ENCODE data around the gene SH3PXD2B. TPM values are rescaled to one million over a fixed set of nuclear protein-coding genes. Genes with fewer than 3 reads are reported as not detected.

The SH3PXD2B gene
- total and polyA plus RNA-seq, 11 donors: 1.1 to 22.7 (median 6.9) TPM

GRCh38 chr5:172374783-172375182 lies 79.5 kb downstream of the SH3PXD2B start:
- Histone ChIP-seq H3K27ac (no peak overlapping the region), H3K36me3 (peaks cover 0 to 52% (median 8%) of the 10 kb centered on the region in 9 donors), H3K4me1 (peaks cover 0 to 3% (median 0%) of the 10 kb centered on the region in 12 donors), H3K27me3 (no peaks in the 10 kb centered on the region), H3K9me3 (peaks cover 0 to 16% (median 13%) of the 10 kb centered on the region in 12 donors), H3K4me3 (no peak overlapping the region)
- DNase-seq (no peak), ATAC-seq (no peak)
- no peak for TF ChIP-seq POLR2A (IDR thresholded peaks at IDR 0.05)
- no peak for TF ChIP-seq CTCF (IDR thresholded peaks at IDR 0.05)
- intact Hi-C loops (cut with DNase I): no loop called here
- WGBS, 4 donors: 88 to 97% (median 95%) methylated on average over 6 of the region's 6 CpGs

- 96 to 98% (median 97%) methylated on average over 6 of the region's 6 CpGs for WGBS, 4 donors
- intact Hi-C loops (cut with DNase I): no loop called here
- Histone ChIP-seq H3K27ac (no peak overlapping the region), H3K9me3 (peaks cover 0 to 16% (median 13%) of the 10 kb centered on the region in 12 donors), H3K36me3 (peaks cover 0 to 45% (median 8%) of the 10 kb centered on the region in 9 donors), H3K4me1 (peaks cover 0 to 3% (median 0%) of the 10 kb centered on the region in 12 donors), H3K4me3 (no peak overlapping the region), H3K27me3 (no peaks in the 10 kb centered on the region)
- no peak for TF ChIP-seq POLR2A (IDR thresholded peaks at IDR 0.05)
- no peak for TF ChIP-seq CTCF (IDR thresholded peaks at IDR 0.05)
- no peak for ATAC-seq
- DNase-seq: no peak
Observed at GRCh38 chr5:172373680-172374079, 80.6 kb downstream of the SH3PXD2B start.

GRCh38 chr5:172371684-172372083 lies 82.6 kb downstream of the SH3PXD2B start:
- 94 to 99% (median 96%) methylated on average over 7 of the region's 7 CpGs for WGBS, 4 donors
- TF ChIP-seq POLR2A (IDR thresholded peaks at IDR 0.05): no peak
- no peak for TF ChIP-seq CTCF (IDR thresholded peaks at IDR 0.05)
- DNase-seq (no peak), ATAC-seq (no peak)
- peaks cover 0 to 18% (median 13%) of the 10 kb centered on the region in 12 donors for H3K9me3 ChIP-seq
- H3K36me3 ChIP-seq: peaks cover 0 to 33% (median 5%) of the 10 kb centered on the region in 9 donors
- intact Hi-C loops (cut with DNase I): no loop called here
- no peaks in the 10 kb centered on the region for H3K4me1 ChIP-seq
- H3K4me3 ChIP-seq: no peak overlapping the region
- no peaks in the 10 kb centered on the region for H3K27me3 ChIP-seq
- no peak overlapping the region for H3K27ac ChIP-seq

- H3K27me3 ChIP-seq: no peaks in the 10 kb centered on the region
- H3K27ac ChIP-seq: no peak overlapping the region
- H3K4me1 ChIP-seq: no peaks in the 10 kb centered on the region
- H3K9me3 ChIP-seq: peaks cover 0 to 18% (median 13%) of the 10 kb centered on the region in 12 donors
- ATAC-seq (peak in 1 of 4 donors; percentile 14), DNase-seq (no peak)
- peaks cover 0 to 26% (median 2%) of the 10 kb centered on the region in 9 donors for H3K36me3 ChIP-seq
- intact Hi-C loops (cut with DNase I): no loop called here
- no peak overlapping the region for H3K4me3 ChIP-seq
- TF ChIP-seq POLR2A (IDR thresholded peaks at IDR 0.05) (no peak), CTCF (IDR thresholded peaks at IDR 0.05) (peak in 11 of 12 donors; percentile 11 to 58 (median 40))
- WGBS, 4 donors: 56 to 67% (median 61%) methylated on average over 4 of the region's 4 CpGs
Observed at GRCh38 chr5:172370648-172371545, 83.4 kb downstream of the SH3PXD2B start.
